ENCODE results near the gene EDARADD. TPM values are rescaled to one million over a fixed set of nuclear protein-coding genes. Genes with fewer than 3 reads are reported as not detected.
"Not testable (repeated sequence)": the region's sequence is repeated elsewhere in the genome, so short reads cannot be mapped to it uniquely, and the experiment has no call there.

The EDARADD gene
- total and polyA plus RNA-seq, 7 experiments from 2014 or later = 0.38 to 6.6 (median 0.73) TPM; not detected in 2

DNA sequence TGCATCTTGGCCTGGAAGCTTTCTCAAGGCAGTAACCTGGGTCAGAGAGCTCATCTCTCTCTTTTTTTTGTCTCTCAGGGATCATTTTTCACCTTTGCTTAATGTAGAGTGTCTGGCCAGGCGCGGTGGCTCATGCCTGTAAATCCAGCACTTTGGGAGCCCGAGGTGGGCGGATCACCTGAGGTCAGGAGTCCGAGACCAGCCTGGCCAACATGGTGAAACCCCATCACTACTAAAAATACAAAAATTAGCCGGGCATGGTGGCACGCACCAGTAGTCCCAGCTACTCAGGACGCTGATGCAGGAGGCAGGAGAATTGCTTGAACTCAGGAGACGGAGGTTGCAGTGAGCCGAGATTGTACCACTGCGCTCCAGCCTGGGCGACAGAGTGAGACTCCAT lies 27.4 kb upstream of the EDARADD start:
- H3K36me3 Mint-ChIP-seq; H3K9me3 Mint-ChIP-seq; CTCF ChIA-PET; H3K36me3 ChIP-seq (ENCODE audit: control insufficient read depth in 2 of 3, insufficient read depth in 3 of 3, low read length in 3 of 3); intact Hi-C loops (cut with micrococcal nuclease); H3K4me3 ChIP-seq (ENCODE audit: low read length); H3K4me3 Mint-ChIP-seq; H3K27me3 ChIP-seq (ENCODE audit: control insufficient read depth in 2 of 2, insufficient read depth in 2 of 2, low read length in 2 of 2); DNase-seq; H3K9me3 ChIP-seq (ENCODE audit: control insufficient read depth in 2 of 3, low read length in 3 of 3); H3K27ac ChIP-seq (ENCODE audit: low read depth, low read length); H3K4me1 Mint-ChIP-seq; H3K27ac Mint-ChIP-seq; H3K4me1 ChIP-seq (ENCODE audit: control insufficient read depth in 2 of 2, insufficient read depth in 2 of 2, low read length in 2 of 2); ATAC-seq: not testable (repeated sequence)
- POLR2A ChIA-PET = interaction anchor here (0.6 kb wide), 1 partner anchor 860 kb away, joined by 4 read pairs; no protein-coding TSS in a partner anchor
- H3K27me3 Mint-ChIP-seq = peaks cover 0 to 15% (median 0%) of the 10 kb centered on the region in 5 donors

DNA sequence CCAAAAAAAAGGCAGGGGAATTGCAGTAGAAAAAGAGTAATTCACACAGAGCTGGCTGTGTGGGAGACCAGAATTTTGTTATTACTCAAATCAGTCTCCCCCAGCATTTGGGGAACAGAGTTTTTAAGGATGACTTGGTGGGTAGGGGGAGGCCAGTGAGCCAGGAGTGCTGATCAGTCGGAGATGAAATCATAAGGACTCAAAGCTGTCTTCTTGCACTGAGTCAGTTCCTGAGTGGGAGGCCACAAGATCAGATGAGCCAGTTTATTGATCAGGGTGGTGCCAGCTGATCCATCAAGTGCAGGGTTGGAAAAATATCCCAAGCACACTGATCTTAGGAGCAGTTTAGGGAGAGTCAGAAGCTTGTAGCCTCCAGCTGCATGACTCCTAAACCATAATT lies 23.7 kb upstream of the EDARADD start:
- no peaks in the 10 kb centered on the region for H3K4me1 ChIP-seq (ENCODE audit: control insufficient read depth in 2 of 2, insufficient read depth in 2 of 2, low read length in 2 of 2)
- Mint-ChIP-seq H3K36me3 (no peaks in the 10 kb centered on the region), H3K27me3 (peaks cover 0 to 10% (median 6%) of the 10 kb centered on the region in 5 donors), H3K27ac (no peak overlapping the region), H3K4me1 (peaks cover 0 to 3% (median 0%) of the 10 kb centered on the region in 7 donors), H3K4me3 (no peak overlapping the region), H3K9me3 (peaks cover 0 to 9% (median 0%) of the 10 kb centered on the region in 11 donors)
- no peak overlapping the region for H3K27ac ChIP-seq (ENCODE audit: low read depth, low read length)
- H3K27me3 ChIP-seq (ENCODE audit: control insufficient read depth in 2 of 2, insufficient read depth in 2 of 2, low read length in 2 of 2) = no peaks in the 10 kb centered on the region
- H3K4me3 ChIP-seq (ENCODE audit: low read length) = no peak overlapping the region
- no peaks in the 10 kb centered on the region for H3K9me3 ChIP-seq (ENCODE audit: control insufficient read depth in 2 of 3, low read length in 3 of 3)
- POLR2A ChIA-PET = no interaction called here
- intact Hi-C loops (cut with micrococcal nuclease) = no loop called here
- no peaks in the 10 kb centered on the region for H3K36me3 ChIP-seq (ENCODE audit: control insufficient read depth in 2 of 3, insufficient read depth in 3 of 3, low read length in 3 of 3)
- CTCF ChIA-PET = no interaction called here
- no peak for DNase-seq
- no peak for ATAC-seq

DNA sequence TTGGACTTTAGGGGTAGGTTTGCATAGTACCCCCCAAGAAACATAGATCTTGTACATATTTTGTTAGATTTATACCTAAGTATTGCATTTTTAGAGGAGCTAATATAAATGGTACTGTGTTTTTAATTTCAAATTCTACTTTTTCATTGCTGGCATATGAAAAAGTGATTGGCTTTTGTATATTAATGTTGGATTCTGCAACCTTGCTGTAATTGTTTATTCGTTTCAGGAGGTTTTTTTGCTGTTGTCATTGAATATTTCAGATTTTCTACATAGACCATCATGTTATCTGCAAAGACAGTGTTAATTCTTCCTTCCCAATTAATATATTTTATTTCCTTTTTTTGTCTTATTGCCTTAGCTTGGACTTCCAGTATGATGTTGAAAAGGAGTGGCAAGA lies 23.0 kb upstream of the EDARADD start:
- ATAC-seq (no peak), DNase-seq (no peak)
- Mint-ChIP-seq H3K9me3 (peaks cover 0 to 9% (median 0%) of the 10 kb centered on the region in 11 donors), H3K27ac (no peak overlapping the region), H3K36me3 (peaks cover 0 to 2% (median 0%) of the 10 kb centered on the region in 5 donors), H3K4me1 (peaks cover 0 to 3% (median 0%) of the 10 kb centered on the region in 7 donors), H3K27me3 (peaks cover 2 to 9% (median 5%) of the 10 kb centered on the region in 5 donors), H3K4me3 (no peak overlapping the region)
- no peaks in the 10 kb centered on the region for H3K4me1 ChIP-seq (ENCODE audit: control insufficient read depth in 2 of 2, insufficient read depth in 2 of 2, low read length in 2 of 2)
- intact Hi-C loops (cut with micrococcal nuclease) = no loop called here
- H3K27ac ChIP-seq (ENCODE audit: low read depth, low read length) = no peak overlapping the region
- CTCF ChIA-PET = no interaction called here
- no peaks in the 10 kb centered on the region for H3K27me3 ChIP-seq (ENCODE audit: control insufficient read depth in 2 of 2, insufficient read depth in 2 of 2, low read length in 2 of 2)
- no peaks in the 10 kb centered on the region for H3K9me3 ChIP-seq (ENCODE audit: control insufficient read depth in 2 of 3, low read length in 3 of 3)
- no peaks in the 10 kb centered on the region for H3K36me3 ChIP-seq (ENCODE audit: control insufficient read depth in 2 of 3, insufficient read depth in 3 of 3, low read length in 3 of 3)
- POLR2A ChIA-PET = no interaction called here
- H3K4me3 ChIP-seq (ENCODE audit: low read length) = no peak overlapping the region

DNA sequence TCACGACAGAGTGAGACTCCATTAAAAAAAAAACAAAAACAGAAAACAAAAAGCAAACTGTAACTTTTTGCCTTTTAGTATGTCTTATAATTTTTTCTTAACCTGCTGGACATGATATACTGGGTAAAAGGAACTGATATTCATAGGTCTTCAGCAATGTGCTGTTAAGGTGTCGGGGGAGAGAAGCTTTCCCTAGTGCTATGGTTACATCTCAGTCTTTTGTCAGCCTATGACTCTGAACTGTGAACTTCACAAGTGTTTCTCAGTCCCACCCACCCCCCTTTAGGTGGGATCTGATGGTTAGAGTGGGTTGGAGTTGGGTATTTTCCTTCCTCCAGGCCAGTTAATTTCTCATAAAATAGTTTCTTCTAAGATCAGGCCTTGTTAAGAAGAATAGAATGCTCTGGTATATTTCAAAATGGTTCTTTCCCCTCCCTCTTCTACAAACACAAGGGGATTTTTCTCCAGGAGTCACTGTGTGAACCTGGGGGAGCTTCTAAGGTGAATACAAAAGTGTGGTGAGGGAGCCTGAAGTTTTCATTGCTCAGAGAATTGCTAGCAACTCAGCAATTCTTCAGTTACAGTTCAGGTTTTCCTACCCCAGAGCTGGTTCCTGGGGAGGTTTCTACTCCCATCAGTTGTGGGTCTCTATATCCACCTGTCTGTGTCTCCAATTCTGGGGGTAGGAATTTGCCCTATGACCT lies 16.1 kb upstream of the EDARADD start:
- CTCF ChIA-PET = no interaction called here

DNA sequence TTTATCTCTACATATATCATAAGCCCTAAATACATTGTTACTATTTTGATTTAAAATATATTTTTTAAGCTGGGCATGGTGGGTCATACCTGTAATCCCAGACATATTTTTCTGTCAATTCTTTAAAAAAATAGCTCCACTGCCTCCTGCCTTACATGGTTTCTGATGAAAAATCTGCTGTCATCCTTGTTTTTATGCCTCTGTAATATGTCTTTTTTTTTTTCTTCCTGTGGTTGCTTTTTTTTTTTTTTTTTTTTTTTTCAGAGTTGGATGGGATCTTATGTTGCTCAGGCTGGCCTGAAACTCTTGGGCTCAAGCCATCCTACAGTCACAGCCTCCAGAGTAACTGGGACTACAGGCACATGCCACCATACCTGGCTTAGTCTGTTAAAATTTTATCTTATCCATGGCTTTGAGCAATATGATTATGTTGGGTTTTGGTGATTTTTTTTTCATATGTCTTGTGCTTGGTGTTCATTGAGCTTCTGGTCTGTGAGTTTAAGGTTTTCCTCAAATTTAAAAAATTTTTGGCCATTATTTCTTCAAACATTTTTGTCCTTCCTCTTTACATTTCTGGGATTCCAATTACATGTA lies 12.4 kb upstream of the EDARADD start:
- H3K9me3 ChIP-seq (ENCODE audit: control insufficient read depth in 2 of 3, low read length in 3 of 3) = peaks cover 0 to 6% (median 0%) of the 10 kb centered on the region in 3 experiments
- intact Hi-C loops (cut with micrococcal nuclease) = no loop called here
- no peaks in the 10 kb centered on the region for H3K27me3 ChIP-seq (ENCODE audit: control insufficient read depth in 2 of 2, insufficient read depth in 2 of 2, low read length in 2 of 2)
- ATAC-seq (no peak), DNase-seq (no peak)
- Mint-ChIP-seq H3K27ac (no peak overlapping the region), H3K4me1 (no peaks in the 10 kb centered on the region), H3K36me3 (peaks cover 0 to 4% (median 0%) of the 10 kb centered on the region in 5 donors), H3K27me3 (peaks cover 0 to 11% (median 2%) of the 10 kb centered on the region in 5 donors), H3K9me3 (peaks cover 0 to 28% (median 5%) of the 10 kb centered on the region in 11 donors), H3K4me3 (no peak overlapping the region)
- H3K36me3 ChIP-seq (ENCODE audit: control insufficient read depth in 2 of 3, insufficient read depth in 3 of 3, low read length in 3 of 3) = no peaks in the 10 kb centered on the region
- ChIA-PET CTCF (no interaction called here), POLR2A (no interaction called here)
- H3K4me3 ChIP-seq (ENCODE audit: low read length) = no peak overlapping the region
- no peaks in the 10 kb centered on the region for H3K4me1 ChIP-seq (ENCODE audit: control insufficient read depth in 2 of 2, insufficient read depth in 2 of 2, low read length in 2 of 2)
- H3K27ac ChIP-seq (ENCODE audit: low read depth, low read length) = no peak overlapping the region

More for the DNA sequence above, 16.1 kb upstream of the EDARADD start:
- peaks cover 0 to 6% (median 0%) of the 10 kb centered on the region in 3 experiments for H3K9me3 ChIP-seq (ENCODE audit: control insufficient read depth in 2 of 3, low read length in 3 of 3)
- ATAC-seq = no peak
- H3K27ac Mint-ChIP-seq = no peak overlapping the region
- peaks cover 0 to 8% (median 0%) of the 10 kb centered on the region in 5 donors for H3K36me3 Mint-ChIP-seq
- H3K4me3 ChIP-seq (ENCODE audit: low read length) = no peak overlapping the region
- DNase-seq = no peak
- no peaks in the 10 kb centered on the region for H3K36me3 ChIP-seq (ENCODE audit: control insufficient read depth in 2 of 3, insufficient read depth in 3 of 3, low read length in 3 of 3)
- H3K27me3 Mint-ChIP-seq = peaks cover 5 to 12% (median 9%) of the 10 kb centered on the region in 5 donors
- no peak overlapping the region for H3K4me3 Mint-ChIP-seq
- POLR2A ChIA-PET = no interaction called here
- H3K4me1 Mint-ChIP-seq = peaks cover 0 to 3% (median 0%) of the 10 kb centered on the region in 7 donors
- H3K27ac ChIP-seq (ENCODE audit: low read depth, low read length) = no peak overlapping the region
- intact Hi-C loops (cut with micrococcal nuclease) = no loop called here
- H3K27me3 ChIP-seq (ENCODE audit: control insufficient read depth in 2 of 2, insufficient read depth in 2 of 2, low read length in 2 of 2) = no peaks in the 10 kb centered on the region
- H3K9me3 Mint-ChIP-seq = peaks cover 0 to 28% (median 5%) of the 10 kb centered on the region in 11 donors
- H3K4me1 ChIP-seq (ENCODE audit: control insufficient read depth in 2 of 2, insufficient read depth in 2 of 2, low read length in 2 of 2) = no peaks in the 10 kb centered on the region

DNA sequence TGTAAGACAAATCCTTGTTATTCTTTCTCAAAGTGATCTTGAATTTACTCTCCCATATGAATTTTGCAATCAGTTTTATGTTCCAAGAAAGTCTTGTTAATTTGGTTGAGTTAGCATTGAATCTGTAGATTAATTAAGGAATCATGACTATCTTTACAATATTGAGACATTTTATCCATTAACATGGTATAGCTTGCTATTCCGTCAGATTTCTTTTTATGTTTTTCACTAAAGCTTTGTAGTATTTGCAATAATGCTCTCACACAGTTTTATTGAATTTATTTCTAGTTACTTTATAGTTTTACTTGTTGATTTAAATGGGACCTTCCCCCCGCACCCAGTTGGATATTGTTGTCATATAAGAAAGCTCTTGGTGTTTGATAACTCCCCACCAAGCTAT lies 5.8 kb upstream of the EDARADD start:
- Histone ChIP-seq H3K4me1 (ENCODE audit: control insufficient read depth in 2 of 2, insufficient read depth in 2 of 2, low read length in 2 of 2) (no peaks in the 10 kb centered on the region), H3K27me3 (ENCODE audit: control insufficient read depth in 2 of 2, insufficient read depth in 2 of 2, low read length in 2 of 2) (no peaks in the 10 kb centered on the region), H3K4me3 (ENCODE audit: low read length) (no peak overlapping the region), H3K9me3 (ENCODE audit: control insufficient read depth in 2 of 3, low read length in 3 of 3) (no peaks in the 10 kb centered on the region), H3K36me3 (ENCODE audit: control insufficient read depth in 2 of 3, insufficient read depth in 3 of 3, low read length in 3 of 3) (no peaks in the 10 kb centered on the region), H3K27ac (ENCODE audit: low read depth, low read length) (no peak overlapping the region)
- Mint-ChIP-seq H3K36me3 (no peaks in the 10 kb centered on the region), H3K27ac (no peak overlapping the region), H3K27me3 (peaks cover 7 to 36% (median 27%) of the 10 kb centered on the region in 5 donors), H3K9me3 (peaks cover 0 to 3% (median 0%) of the 10 kb centered on the region in 11 donors), H3K4me1 (peaks cover 0 to 6% (median 0%) of the 10 kb centered on the region in 7 donors), H3K4me3 (no peak overlapping the region)
- POLR2A ChIA-PET = no interaction called here
- no peak for DNase-seq
- intact Hi-C loops (cut with micrococcal nuclease) = no loop called here
- no peak for ATAC-seq
- CTCF ChIA-PET = no interaction called here
